ENCODE results near the gene VPS13D.
A peak's percentile ranks its signal among the peaks of the same experiment; 100 is the strongest.

The VPS13D gene

DNA sequence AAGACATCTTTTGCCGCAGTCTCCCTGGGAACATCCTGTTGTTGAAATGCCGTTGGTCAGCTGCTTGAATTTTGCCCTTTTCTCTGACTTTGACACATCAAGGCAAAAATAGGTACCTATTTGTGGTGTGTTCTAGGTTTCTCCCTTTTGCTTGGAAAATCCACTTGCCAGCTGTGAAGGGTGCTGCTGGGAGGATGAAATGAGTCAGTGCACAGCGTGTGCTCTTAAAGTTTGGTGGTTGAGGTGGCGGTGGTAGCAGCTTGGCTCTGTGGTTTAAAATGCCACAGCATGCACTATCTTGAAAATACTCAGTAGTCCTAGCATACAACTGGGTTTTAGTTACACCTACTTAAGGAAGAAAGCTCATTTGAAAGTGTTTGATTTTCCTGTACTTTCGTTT, 204.3 kb downstream of the VPS13D start:
- peak; percentile 43 to 77 for DNase-seq

GRCh38 chr1:12434686-12435085, 204.9 kb downstream of the VPS13D start:
- no peak for DNase-seq

GRCh38 chr1:12435639-12436344, 206.0 kb downstream of the VPS13D start:
- peak; percentile 23 to 27 for DNase-seq

DNA sequence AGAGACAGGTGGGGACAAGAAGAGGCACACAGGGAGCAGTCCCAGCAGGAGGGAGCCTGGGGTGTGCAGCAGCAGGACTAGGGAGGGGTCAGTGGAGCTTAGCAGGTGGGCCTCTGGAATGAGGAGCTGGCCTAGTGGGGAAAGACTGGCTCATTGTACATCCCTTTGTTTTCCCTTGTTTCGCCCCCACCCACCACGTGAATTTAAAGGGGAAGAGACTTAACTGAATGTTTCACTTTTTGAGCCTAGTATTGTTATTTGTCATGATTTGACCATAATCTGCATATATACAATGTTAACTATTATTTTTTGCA, 206.5 kb downstream of the VPS13D start:
- no peak for DNase-seq

DNA sequence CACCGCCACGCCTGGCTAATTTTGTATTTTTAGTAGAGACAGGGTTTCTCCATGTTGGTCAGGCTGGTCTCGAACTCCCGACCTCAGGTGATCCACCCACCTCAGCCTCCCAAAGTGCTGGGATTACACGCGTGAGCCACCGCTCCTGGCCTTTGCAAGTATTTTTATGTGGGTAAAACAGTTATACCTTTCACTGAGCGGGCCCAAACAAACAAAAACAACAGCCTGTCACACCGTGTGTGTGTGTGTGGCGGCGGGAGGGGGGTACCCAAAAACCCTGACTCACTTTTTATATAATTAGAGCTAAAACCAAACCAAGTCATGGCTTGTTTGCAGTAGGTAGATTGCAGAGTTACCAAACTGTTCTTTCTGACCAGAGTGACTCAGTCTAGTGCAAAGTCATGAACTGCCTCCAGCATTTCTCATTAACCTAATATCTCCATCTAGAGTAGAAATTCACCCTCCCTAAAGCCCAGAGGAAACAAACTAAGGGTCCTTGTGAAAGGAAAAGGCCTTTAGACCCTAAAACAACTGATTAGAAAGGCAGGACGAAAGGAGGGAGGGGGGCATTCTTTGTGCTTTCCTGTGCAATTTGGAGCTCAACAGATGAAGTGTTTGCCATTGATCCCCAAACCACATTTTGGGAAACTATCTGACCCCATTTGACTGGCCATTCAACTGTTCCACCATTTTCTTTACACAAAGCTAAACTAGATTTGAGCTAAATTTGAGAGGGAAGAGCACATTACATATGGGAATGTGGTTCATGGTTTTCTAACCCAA, 207.2 kb downstream of the VPS13D start:
- no peak for DNase-seq

DNA sequence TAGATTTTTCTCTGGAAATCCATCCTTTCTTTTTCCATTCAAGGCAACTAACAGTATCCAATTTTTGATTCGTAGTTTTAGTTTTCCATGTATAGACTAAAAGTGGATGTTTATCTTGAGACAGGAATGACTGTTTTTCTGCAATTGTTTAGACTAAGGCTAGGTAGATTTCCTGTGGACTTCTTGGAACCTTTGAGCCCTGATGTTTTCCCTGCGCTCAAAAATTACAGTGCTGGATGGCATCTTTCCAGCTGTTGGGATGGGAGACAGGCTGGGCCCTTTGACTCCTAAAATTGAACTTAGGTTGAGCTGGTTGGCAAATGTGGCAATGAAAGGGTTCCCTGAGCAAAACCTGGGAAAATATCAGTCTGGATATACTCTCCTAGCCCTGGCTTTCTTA, 207.8 kb downstream of the VPS13D start:
- no peak for DNase-seq

GRCh38 chr1:12438349-12438924, 208.6 kb downstream of the VPS13D start:
- DNase-seq = peak in 1 of 2 experiments; percentile 28

GRCh38 chr1:12439073-12439472, 209.2 kb downstream of the VPS13D start:
- DNase-seq = no peak

DNA sequence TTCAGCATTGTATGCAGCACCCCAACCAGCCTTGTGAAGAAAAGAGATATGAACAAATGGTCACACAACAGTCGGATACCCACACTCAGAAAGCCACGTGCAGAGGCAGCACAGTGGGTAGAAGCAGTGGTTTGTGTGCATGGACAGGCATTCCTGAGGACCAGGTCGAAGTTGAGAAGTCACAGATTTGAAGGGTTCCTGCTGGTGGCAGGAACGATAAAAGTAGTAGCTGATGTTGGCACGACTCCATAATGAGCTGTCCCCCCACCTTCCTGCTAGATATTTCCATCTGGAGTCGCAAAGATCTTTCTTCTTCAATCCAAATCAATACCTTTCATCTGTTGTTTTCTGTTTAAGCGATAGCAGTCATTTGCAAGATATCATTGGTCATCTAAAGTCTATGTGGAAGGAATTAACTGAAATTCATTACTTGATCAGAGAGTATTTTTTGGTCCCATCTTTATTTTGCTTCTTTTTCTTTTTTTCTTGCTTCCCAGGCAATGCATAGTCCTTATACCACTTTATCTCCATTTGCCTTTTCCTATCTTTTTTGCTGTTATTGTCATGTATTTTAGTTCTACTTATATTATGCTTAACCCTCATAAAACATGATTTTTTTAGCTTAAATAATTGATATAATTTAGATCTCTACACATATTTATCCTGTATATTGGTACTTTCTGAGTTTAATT, 211.7 kb downstream of the VPS13D start:
- no peak for DNase-seq

DNA sequence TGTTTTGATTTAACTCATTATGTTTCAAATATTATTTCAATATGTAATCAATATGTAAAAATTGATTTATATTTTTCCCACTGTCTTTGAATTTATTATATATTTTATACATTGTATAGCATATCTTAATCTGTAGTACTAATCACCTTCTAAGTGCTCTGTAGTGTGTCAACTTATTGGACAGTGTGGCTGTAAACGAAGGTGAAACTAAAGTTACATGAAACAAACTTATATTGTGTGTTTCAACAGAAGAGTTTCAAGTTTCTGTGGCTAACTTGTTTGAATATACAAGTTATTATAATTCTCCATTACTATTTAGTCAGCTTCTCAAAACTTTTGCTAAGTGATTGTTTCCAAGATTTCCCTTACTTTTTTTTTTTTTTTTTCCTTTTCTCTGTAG, 212.4 kb downstream of the VPS13D start:
- no peak for DNase-seq

GRCh38 chr1:12443151-12443550, 213.3 kb downstream of the VPS13D start:
- no peak for DNase-seq

GRCh38 chr1:12444329-12444841, 214.6 kb downstream of the VPS13D start:
- DNase-seq = no peak

DNA sequence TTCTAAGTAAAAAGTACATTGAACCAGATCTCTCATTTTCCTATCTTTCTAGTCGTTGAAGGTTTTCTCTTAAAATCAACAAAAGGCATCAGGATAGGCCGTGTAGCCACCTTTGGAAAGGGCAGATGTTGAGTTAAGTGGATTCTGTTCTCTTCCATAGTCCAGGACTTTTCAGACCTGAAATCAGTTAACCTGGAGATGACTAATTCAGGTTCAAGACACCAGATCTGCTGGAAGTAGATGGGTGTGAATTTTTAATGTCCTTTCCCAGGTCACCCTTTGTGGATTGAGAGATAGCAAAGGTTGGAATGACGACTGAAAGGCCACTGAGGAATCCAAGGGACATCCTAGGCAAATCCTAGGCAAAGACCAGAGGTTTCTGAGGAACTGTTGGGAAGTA, 215.4 kb downstream of the VPS13D start:
- DNase-seq = no peak

GRCh38 chr1:12446593-12446992, 216.8 kb downstream of the VPS13D start:
- no peak for DNase-seq

DNA sequence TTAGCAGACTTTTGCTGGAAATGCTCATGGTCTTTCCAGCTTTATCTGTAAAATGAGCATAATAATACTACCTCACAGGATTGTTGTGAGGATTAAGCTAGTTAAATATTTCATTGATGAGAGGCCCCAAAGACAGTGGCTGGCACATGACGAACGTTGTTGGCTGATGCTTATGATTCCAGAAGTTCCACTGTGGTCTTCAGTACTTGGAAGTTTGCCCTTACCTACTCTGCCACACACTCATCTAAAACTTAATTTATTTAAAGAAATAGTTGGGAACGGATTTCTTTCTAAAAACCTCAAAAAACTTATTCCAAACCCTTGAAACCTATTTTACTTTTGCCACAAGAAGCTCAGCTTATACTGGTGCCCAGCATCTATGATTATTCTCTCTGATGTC, 217.5 kb downstream of the VPS13D start:
- DNase-seq = no peak

GRCh38 chr1:12447849-12448312, 218.1 kb downstream of the VPS13D start:
- DNase-seq = no peak

DNA sequence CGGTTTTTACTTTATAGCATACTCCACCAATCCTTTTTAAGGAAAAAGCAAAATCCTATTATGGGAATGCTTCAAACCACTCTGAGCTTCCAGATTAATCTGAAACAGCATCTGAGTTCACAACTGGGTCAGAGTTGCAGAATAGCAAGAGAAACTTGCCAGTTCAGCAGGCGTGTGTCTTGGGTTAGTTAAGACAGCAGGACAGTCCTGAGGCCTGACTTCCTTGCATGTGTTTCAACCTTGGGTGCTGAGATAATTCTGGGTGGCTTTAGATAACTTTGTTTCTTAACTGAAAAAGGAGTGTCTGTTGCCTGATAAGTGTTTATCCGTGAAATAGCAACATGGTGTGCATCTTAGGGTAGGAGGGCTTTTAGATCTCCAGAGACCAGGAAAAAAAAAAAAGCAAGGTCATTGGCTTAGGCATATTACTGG, 218.9 kb downstream of the VPS13D start:
- DNase-seq = no peak

GRCh38 chr1:12450090-12450755, 220.4 kb downstream of the VPS13D start:
- no peak for DNase-seq

DNA sequence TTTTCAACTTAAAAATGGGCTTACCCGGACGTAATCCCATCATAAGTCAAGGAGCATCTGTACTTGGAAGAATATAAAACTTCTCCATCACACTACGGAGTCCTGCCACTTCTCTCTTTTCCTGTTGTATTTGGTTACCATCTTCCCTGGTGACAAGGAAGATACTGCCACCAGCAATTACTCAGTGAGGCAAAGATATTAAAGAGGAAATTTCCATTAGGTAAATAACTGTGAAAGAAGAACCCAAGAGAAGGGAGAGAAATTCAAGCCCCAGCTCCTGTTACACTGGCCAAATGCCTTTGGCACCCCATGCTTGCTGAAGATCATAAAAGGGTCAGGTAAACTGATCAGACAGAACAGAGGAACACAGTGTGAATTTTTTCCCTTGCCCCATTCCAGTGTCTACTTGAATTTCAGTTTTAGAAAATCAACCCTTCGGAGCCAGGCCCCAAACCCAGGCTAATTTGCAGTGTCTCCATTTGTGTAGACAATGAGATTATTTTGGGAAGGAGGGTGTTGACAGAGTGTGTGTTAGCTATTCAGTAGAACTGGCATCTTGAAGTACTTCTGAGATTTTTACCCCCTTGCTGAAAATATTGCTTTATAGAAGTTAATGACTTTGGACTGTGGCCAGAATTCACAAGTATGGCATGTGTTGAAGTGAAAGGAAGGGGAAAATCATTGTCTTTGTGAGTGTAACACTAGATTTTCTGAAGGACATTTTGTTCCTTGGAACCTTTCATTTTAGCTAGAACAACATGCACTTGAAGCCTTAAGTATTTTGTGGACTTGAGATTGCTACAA, 221.1 kb downstream of the VPS13D start:
- no peak for DNase-seq

GRCh38 chr1:12451560-12451900, 221.7 kb downstream of the VPS13D start:
- DNase-seq = no peak

- DNase-seq = no peak
Observed at GRCh38 chr1:12452262-12452661, 222.4 kb downstream of the VPS13D start.

Data from stimulated activated CD4-positive, alpha-beta T cell treated with anti-CD3 and anti-CD28 coated beads, Interleukin-4, amount 100 ng/mL, for 4 hours (primary cell).